ENCODE measurements around the gene KLF13.
A peak's percentile ranks its signal among the peaks of the same experiment; 100 is the strongest.

The KLF13 gene

GRCh38 chr15:31392761-31393401 is 66.2 kb downstream of the KLF13 start:
- TF ChIP-seq CTCF (IDR thresholded peaks at IDR 0.05; ENCODE audit: control insufficient read depth, extremely low read depth, insufficient read depth), result no peak
- DNase-seq (ENCODE audit: low read depth), result no peak
- no peak overlapping the region; the same call in 1 of the 2 replicates for H3K4me3 ChIP-seq (ENCODE audit: low read depth, low read length)

GRCh38 chr15:31393444-31394091 is 66.9 kb downstream of the KLF13 start:
- DNase-seq (ENCODE audit: low read depth), result no peak
- TF ChIP-seq CTCF (IDR thresholded peaks at IDR 0.05; ENCODE audit: control insufficient read depth, extremely low read depth, insufficient read depth), result no peak
- no peak overlapping the region for H3K4me3 ChIP-seq (ENCODE audit: low read depth, low read length)

DNA sequence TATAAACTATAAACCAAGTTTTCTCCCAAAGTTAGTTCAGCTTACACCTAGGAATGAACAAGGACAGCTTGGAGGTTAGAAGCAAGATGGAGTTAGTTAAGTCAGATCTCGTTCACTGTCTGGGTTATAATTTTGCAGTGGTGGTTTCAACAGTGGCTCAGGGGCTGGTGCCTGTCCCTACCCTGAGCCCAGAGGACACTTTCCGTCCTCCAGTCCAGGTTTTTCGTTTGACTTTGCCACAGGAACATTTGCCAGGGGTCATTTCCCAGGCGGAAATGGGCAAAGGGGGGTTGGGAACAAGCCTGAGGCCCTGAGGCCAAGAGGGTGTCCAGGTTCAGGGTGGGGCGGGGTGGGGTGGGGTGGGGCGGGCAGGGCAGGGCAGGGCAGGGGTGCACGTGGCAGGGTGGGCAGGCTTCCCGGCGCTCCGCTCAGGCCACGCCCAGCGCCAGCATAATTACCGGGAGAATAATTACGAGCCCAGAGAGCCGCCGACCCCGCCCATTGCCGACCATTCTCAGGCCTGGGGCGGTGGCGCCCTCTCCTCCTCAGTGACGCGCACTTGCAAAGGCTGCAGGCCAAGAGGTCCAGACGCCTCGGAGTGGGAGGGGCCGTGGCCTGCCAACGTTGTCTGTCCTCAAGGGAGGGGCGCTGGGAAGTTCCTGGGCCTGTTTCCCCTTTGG is 70.4 kb downstream of the KLF13 start:
- DNase-seq (ENCODE audit: low read depth), result peak; percentile 85
- H3K4me3 ChIP-seq (ENCODE audit: low read depth, low read length), result no peak overlapping the region
- peak; percentile 45; the same call in 1 of the 2 replicates for TF ChIP-seq CTCF (IDR thresholded peaks at IDR 0.05; ENCODE audit: control insufficient read depth, extremely low read depth, insufficient read depth)

- no peak for TF ChIP-seq CTCF (IDR thresholded peaks at IDR 0.05; ENCODE audit: control insufficient read depth, extremely low read depth, insufficient read depth)
- H3K4me3 ChIP-seq (ENCODE audit: low read depth, low read length), result no peak overlapping the region
- DNase-seq (ENCODE audit: low read depth), result peak; percentile 83
Observed at GRCh38 chr15:31397851-31398661, 71.4 kb downstream of the KLF13 start.

DNA sequence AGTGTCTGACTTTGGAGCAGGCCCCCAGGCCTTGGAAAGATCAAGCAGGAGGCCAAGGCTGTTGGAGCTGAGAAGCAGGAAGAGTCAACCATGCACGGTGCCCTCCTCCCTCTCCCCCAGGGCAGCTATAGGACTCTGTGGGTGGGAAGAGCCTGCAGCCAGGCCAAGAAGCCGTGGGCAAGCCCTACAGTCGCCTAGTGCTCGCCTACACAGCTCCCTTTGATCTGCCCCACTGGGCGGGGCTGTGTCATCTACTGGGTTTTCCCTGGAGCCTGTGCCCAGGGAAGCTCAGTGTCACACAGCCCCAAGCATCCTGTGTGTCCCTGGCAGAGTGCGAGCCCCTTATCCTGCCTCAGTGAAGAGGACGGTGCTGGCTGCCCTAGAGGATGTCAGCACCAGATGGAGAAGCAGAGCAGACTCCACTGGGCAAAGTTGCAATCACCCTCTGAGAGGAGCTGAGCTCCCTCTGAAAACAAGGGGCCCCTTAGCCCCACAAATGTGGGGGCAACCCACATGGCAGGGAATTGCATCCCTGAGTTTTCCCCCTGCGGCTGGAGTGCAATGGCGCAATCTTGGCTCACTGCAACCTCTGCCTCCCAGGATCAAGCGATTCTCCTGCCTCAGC is 72.2 kb downstream of the KLF13 start:
- no peak for TF ChIP-seq CTCF (IDR thresholded peaks at IDR 0.05; ENCODE audit: control insufficient read depth, extremely low read depth, insufficient read depth)
- H3K4me3 ChIP-seq (ENCODE audit: low read depth, low read length), result no peak overlapping the region
- DNase-seq (ENCODE audit: low read depth), result no peak

- no peak overlapping the region for H3K4me3 ChIP-seq (ENCODE audit: low read depth, low read length)
- no peak for TF ChIP-seq CTCF (IDR thresholded peaks at IDR 0.05; ENCODE audit: control insufficient read depth, extremely low read depth, insufficient read depth)
- no peak for DNase-seq (ENCODE audit: low read depth)
Observed at GRCh38 chr15:31399544-31400171, 73.0 kb downstream of the KLF13 start.

Measured in LNCaP clone FGC (cell line).